Stimulated activated CD8-positive, alpha-beta memory T cell treated with anti-CD3 and anti-CD28 coated beads, Interleukin-7, amount 100 ng/mL, for 1 hour (primary cell): Measurements from ENCODE around the gene KRTAP1-4.
"Not testable (repeated sequence)": the region's sequence is repeated elsewhere in the genome, so short reads cannot be mapped to it uniquely, and the experiment has no call there.

Source experiments
- DNase-seq, 2 donors: peaks; one replicate each; pipeline ENCODE4 v3.0.0-alpha.2; 2020; ENCODE audit warnings: low read depth in 2 of 2

Gene KRTAP1-4

DNA sequence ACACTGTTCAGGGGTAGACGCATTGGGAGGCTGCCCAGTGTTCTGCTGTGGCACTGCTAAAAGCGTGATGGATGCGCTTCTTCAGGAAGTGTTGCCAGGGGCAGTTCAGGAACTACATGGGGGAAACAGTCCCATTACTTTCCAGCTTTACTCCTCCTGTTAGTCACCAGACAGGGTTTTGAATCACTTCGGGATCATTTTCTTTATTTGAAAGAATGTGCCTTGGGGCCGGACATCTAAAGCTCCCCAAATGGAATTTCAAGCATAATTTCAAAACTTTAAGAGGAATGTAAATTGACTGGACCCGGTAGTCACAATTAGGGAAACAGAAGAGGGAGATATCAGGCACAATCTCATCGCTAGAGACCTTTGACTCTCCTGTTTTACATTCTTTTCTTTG, 18.4 kb upstream of the KRTAP1-4 start:
- no peak for DNase-seq

DNA sequence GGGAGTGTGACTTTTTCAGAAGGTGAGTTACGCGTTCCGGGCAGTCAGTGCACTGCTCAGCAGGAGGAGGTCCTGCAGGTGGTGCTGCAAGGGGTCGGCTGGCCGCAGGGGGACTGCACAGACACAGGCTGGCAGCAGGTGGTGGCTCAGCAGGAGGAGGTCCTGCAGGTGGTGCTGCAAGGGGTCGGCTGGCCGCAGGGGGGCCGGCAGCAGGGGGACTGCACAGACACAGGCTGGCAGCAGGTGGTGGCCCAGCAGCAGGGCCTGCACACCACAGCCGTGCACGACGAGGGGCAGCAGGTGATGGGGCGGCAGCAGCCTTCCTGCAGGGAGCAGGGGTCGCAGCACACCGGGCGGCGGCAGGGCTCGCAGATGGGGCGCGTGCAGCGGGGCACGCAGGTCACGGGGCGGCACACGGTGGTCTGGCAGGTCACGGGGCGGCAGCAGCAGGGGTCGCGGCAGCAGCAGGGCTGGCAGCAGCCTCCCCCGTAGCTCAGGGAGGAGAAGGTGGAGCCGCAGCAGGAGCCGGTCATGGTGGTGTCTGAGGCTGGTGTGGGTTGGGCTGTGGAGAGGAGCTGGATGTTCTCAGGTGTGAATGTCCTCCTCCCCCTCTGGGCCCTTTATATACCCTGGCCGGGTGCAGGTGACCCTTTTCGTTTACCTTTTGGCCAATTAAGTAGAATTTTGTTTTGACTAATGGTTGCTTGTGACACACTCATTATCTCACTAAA, 16.9 kb upstream of the KRTAP1-4 start, which contains the start of gene KRTAP2-1:
Gene KRTAP2-1, minus strand, starts transcription at position 582 of the 731 bp plus-strand sequence. Its CDS starts 49 bp downstream, at position 533.
- not testable (repeated sequence) for DNase-seq

DNA sequence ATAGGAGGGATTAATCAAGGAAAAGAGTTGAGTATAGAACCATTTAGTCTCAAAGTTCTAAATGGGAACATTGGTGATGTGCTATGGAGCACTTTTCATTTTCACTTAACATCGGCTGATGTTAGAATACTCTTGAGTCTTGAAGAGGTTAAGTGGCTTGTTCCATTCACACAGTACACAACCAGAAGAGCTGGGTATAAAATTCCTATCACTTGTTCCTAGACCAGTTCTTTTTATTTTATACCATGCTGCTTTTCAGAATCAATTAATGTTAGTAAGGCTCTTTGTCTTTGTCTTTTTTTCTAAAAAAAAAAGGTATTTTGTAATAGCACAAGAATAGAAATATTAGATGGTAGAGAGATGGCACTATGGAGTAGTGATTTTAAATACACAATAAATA, 13.0 kb upstream of the KRTAP1-4 start:
- no peak for DNase-seq

DNA sequence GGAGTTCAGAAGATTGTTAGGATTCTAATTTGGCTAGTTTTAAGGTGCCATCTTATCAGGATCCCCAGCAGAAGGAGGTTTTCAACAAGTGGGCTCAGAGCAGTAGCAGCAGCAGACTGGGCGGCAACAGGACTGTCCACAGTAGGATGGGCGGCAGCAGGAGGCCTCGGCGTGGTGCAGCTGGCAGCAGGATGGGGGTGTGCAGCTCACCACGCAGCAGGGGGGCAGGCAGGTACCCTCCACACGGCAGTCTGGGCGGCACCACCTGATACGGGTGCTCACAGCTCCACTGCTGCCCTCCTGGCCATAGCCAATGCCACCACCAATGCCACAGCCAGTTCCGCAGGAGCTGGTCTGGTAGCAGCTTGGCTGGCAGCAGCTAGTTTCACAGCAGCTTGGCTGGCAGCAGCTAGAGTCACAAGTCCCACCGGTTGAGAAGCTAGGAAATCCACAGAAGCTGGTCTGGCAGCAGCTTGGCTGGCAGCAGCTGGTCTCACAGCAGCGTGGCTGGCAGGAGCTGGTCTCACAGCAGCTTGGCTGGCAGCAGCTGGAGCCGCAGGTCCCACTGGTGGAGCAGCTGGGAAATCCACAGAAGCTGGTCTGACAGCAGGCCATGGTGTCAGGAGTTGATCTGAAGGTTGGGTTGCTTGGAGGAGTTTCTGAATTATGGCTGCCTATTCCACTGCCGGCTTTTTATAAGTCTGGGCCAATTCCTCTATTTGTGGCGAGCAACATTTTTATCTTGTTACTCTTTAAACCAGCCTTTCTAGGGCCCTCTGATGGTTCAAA, 11.0 kb upstream of the KRTAP1-4 start, which contains the start of gene KRTAP1-1:
Gene KRTAP1-1, minus strand, starts transcription at position 668 of the 789 bp plus-strand sequence. Its CDS starts 53 bp downstream, at position 615.
- not testable (repeated sequence) for DNase-seq

DNA sequence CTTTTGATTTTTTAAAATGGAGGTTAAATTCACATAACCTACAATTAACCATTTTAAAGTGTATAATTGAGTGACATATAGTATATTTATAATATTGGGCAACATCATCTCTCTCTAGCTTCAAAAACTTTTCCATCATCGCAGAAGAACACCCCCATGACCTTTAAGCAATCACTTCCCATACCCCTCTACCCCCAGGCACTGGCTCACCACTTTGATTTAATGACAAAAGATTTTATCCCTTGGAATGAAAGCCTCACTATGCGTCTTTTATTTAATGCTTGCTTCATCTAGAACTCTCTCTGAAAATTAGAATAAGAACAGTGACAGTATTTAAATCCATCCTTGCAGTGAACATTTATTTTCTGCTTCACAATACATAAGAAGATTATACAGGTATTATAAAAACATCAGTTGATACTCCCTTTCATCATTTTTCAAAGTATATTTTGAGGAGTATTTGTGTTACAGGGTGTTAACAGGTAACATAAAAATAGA, 7.9 kb upstream of the KRTAP1-4 start:
- no peak for DNase-seq

DNA sequence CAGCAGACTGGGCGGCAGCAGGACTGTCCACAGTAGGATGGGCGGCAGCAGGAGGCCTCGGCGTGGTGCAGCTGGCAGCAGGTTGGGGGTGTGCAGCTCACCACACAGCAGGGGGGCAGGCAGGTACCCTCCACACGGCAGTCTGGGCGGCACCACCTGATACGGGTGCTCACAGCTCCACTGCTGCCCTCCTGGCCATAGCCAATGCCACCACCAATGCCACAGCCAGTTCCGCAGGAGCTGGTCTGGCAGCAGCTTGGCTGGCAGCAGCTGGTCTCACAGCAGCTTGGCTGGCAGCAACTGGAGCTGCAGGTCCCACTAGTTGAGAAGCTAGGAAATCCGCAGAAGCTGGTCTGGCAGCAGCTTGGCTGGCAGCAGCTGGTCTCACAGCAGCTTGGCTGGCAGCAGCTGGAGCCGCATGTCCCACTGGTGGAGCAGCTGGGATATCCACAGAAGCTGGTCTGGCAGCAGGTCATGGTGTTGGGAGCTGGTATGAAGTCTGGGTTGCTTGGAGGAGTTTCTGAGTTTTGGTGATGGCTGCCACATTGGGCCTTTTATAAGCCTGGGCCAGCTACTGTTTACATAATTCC, 4.4 kb upstream of the KRTAP1-4 start, which contains the start of gene KRTAP1-3:
Gene KRTAP1-3, minus strand, starts transcription at position 529 of the 590 bp plus-strand sequence. Its CDS starts 53 bp downstream, at position 476.
- not testable (repeated sequence) for DNase-seq

DNA sequence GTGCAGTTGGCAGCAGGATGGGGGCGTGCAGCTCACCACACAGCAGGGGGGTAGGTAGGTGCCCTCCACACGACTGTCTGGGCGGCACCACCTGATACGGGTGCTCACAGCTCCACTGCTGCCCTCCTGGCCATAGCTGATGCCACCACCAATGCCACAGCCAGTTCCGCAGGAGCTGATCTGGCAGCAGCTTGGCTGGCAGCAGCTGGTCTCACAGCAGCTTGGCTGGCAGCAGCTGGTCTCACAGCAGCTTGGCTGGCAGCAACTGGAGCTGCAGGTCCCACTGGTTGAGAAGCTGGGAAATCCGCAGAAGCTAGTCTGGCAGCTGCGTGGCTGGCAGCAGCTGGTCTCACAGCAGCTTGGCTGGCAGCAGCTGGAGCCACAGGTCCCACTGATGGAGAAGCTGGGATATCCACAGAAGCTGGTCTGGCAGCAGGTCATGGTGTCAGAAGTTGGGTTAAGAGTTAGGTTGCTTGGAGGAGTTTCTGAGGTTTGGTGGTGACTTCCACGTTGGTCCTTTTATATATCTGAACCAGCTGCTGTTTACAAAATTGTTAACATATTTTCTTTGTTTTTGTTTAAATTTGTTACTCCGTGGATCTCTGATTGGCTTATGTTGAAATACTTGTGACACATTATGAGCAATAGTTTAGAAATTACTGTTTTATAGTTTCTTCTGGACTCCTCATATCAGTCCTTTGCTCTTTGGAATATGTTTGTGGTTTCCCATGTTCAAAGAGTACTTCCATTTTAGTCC, 3.1 kb downstream of the KRTAP1-4 start, which contains the start of gene KRTAP1-5:
Gene KRTAP1-5, minus strand, starts transcription at position 494 of the 757 bp plus-strand sequence. Its CDS starts 53 bp downstream, at position 441.
- no peak for DNase-seq

DNA sequence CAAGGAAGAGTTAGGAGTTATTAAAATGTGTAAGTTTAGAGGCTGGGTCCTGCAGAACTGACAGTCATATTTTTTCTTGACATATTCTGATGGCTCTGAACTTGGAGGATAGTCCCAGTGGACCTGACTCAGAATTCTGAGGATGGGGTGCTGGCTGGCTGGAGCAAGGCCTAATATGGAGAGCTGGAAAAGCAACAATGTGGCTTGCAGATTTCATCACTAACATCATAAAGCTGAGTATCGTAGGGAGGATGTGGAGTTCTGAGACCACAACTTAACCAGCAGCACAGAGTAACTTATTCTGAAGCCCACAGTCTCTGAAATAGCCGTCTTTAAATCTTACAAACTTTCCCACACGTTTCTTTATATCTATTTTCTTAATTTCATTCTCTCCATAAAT, 5.3 kb downstream of the KRTAP1-4 start:
- DNase-seq: no peak

DNA sequence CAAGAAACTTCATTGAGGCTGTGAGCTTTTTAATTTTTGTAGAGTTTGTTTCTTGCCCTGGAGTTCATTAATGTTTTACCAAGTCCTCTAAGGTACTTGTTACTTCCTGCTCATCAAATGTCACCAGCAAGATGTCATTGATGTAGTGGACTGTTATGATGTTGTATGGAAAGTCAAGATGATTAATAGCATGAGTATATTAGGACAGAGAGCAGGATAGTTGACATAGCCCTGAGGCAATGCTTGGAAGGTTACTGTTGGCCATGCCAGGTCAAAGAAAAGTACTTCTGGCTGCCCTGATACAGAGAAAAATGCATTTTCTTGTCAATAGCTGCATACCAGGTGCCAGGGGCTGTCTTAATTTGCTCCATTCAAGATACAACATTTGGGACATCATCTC, 9.7 kb downstream of the KRTAP1-4 start:
- no peak for DNase-seq

DNA sequence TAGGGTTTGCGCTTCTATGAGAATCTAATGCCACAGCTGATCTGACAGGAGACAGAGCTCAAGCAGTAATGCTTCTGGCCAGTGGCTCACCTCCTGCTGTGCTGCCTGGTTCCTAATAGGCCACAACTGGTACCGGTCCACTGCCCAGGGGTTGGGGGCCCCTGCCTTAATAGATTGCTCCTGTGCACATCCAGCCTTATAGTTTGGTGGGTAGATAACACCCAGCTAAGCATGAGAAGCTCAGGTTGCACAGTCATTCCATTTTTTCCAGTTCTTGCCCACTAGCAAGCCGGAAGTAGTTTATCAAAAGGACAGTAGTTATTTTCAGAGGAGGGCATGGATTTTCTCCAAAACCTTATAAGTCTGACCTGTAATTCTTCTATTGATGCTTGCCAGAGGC, 10.6 kb downstream of the KRTAP1-4 start:
- no peak for DNase-seq

DNA sequence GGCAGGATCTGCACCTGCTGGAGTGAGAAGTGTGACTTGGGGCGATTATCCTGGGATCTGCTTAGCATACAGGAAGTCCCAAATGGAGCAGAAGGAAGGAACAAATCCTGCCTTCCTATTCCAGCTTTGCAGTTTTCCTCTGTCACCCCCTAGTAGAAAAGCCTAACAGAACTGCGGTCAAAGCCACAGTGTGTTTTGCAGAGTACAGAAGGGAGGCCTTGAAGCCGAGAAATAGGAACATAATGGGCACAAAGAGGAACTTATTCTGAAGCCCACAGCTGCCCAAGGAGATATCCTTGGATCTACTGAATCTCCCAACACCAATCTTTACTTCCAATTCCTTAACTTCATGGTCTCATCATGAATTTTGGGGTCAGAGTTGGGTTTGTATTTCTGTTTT, 11.5 kb downstream of the KRTAP1-4 start:
- no peak for DNase-seq

DNA sequence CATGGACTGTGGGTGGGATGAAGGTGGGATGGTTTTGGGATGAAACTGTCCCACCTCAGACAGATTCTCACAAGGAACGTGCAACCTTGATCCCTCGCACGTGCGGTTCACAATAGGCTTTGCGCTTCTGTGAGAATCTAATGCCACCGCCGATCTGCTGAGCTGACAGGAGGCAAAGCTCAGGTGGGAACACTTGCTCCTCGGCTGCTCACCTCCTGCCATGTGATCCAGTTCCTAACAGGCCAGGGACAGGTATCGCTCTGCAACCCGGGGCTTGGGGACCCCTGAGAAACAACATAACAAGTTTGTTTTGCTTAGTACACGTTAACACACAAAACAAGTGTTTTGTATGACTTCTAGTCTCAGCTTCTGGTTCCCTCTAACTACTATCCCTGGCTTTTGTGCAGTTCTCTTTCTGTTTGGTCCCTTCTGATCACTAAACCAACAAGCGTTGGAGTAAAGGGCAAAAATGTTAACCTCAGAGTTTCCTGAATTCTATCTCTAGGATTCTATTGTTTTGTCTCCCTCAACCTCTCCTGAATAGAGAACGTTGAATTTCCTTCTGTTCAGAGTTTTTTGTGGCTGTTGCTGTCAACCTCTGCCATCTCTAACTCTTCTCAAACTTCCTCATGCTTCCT, 13.3 kb downstream of the KRTAP1-4 start:
- DNase-seq: no peak

DNA sequence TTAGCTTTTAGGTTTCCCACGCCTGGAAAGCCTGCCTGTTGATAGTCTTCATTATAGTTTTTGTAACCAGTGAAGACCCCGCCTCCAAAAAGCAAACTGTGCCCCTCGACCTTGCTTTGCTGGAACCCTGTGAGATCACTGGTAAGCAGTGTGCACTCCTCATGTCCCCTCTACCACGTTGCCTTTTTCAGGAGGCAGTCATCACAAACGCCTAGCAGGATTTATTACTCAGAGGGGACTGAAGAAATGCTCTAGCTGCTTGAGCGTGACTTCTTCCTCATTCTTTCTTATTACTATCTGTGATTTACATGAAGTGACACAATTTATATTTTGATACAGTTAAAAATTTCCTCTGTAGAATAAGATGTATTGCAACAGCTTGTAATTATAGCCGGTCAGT, 14.5 kb downstream of the KRTAP1-4 start:
- no peak for DNase-seq

DNA sequence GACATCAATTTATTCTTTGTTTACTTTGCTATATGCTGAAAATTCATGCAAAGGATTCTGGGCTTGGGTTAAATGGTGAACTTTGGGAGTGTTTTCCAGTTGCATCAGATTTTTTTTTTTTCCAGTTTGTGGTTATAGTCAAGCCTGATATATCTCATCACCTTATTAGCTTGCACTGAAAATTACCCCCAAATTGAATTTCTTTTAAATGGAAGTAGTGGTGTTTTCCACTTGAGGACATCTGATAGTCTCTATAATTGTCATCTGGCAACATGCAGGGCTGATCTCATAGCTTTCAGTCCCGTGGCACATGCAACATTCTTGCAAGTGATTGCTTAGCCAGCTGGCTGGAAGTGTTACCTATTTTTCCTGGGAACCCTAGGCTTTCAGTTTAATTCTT, 16.4 kb downstream of the KRTAP1-4 start:
- DNase-seq: no peak

DNA sequence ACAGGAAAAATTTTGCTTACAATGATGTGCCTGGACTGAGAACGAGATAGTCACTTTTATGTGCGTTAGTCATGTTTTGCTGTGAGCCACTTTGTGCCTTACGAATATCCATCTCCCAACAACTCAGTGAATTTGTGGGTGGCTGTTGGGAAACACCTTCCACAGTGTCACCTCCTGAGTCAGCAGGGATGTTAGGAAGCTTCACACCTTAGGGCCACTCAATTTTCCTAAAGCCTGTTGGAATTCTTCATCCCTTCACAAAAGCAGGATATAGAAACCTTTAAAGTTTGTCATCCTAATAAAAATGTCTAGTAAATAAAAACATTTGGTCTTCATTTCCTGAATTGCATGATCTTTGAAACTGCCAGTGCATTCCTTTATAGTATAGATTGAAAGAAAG, 16.8 kb downstream of the KRTAP1-4 start:
- DNase-seq: no peak

DNA sequence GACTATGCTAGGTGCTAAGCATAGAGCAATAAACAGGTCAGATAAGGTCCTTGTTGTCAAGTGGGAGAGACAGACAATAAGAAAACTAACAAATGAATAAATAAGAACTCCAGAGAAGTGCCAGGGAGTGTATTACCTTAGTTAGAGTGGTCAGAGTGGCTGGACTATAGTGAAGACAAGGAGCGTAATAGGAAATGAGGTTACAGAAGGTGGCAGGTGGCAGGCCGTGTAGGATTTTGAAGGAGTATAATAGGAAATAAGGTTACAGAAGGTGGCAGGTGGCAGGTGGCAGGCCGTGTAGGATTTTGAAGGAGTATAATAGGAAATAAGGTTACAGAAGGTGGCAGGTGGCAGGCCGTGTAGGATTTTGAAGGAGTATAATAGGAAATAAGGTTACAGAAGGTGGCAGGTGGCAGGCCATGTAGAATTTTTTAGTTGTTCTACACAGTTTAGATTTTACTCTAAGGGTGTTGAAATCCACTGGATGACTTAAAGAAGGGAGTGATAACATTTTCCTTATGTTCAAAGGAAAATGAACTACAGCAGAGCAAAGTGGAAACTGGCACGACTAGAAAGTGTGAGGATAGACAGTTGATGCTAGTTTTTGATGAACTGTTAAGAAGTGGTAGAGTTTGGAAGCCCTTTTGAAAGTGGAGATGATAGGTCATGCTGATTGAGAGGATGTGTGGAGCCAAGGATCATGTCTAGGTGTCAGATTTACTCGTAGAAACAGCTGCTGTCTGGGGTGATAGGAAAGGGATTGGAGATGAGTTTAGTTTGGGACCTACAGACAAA, 17.5 kb downstream of the KRTAP1-4 start:
- no peak for DNase-seq

DNA sequence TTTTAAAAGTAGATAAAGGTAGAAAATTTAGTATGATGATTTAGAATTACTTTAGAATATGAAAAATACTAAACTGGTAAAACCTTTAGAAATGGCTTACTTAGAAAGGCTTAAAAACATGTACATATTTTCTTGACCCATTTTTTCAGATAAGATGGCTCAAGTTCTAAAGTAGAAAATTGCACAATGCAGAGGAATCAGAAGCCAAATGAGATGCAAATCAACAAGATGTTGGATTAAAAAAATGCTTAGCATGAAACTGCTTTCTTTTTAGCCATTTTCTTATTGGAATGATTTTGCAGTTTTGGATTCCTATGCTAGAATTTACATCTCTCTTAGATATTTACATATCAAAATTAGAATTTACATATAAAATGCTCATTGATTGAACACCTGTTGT, 19.6 kb downstream of the KRTAP1-4 start:
- DNase-seq: no peak

DNA sequence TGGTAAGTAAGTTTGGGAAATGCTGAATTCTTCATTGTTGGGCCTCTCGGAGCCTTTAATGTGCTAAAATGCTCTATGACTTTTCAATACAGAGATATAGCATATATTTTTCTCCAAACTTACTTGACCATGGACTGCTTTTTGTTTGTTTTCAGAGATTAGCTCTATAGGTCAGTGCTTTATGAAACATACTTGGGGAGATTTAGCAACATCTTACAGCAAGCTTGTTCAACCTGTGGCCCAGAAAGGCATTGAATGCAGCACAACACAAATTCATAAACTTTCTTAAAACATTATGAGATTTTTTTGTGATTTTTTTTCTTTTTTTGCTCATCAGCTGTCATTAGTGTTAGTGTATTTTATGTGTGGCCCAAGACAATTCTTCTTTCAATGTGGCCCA, 20.1 kb downstream of the KRTAP1-4 start:
- no peak for DNase-seq

DNA sequence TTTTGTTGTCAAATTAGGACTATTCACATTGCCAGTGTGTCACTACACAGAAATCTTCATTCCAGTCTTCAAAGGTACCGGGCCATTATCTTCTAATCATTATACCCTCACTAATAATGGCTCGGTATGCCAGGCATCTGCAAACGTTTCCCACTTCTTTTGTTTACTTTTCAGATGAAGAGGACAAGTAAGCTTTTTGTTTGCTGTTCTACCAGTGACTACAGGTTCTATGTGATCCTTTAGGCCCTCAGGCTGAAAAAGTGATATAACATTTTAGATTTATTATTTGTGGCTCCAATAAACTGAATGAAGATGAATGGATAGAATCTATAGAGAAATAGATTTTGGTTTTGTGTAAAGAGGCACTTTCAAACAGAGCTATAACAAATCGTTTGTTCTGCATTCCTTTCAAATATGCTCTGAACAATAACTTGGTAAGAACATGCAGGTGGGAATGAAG, 20.7 kb downstream of the KRTAP1-4 start:
- no peak for DNase-seq

DNA sequence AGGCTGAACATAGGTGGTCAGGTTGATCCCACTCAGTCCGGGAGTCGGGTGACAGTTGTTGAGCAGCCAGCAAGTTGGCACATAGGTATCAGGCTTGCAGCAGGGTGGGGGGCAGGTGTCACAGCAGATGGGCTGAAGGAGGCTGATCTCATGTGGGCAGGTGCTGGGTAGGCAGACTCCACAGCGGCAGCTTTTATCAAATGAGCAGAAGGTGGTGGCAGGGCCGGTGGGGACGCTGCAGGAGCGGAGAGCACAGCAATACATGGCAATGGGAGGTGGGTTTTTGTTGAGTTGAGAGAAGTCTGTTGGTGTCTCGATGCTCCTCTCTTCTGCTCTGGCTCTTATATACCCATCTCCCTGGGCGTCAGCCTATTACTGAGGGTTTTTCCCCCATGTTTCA, 21.2 kb downstream of the KRTAP1-4 start, which contains the start of gene KRTAP3-1:
Gene KRTAP3-1, minus strand, starts transcription at position 318 of the 400 bp plus-strand sequence. Its CDS starts 54 bp downstream, at position 264.
- no peak for DNase-seq
